BJ (cell line): ENCODE measurements around the gene ICAM5. TPM values are rescaled to one million over a fixed set of nuclear protein-coding genes. Genes with fewer than 3 reads are reported as not detected.

Experiments
- CTCF ChIA-PET: fragments of 350-600 bp; formaldehyde crosslinking; extraction: SDS; loops from one replicate; lab custom pipeline; 2021; ENCODE audit warnings: antibody characterized with exemption, inconsistent platforms; lab: Yijun Ruan, JAX
- POLR2A ChIA-PET: fragments of 300-600 bp; sonication (Branson Sonifier 250); formaldehyde crosslinking; extraction: SDS; loops from one replicate; lab custom pipeline; 2021; ENCODE audit warnings: antibody characterized with exemption; lab: Charles Lee
- DNase-seq: peaks from one replicate; pipeline ENCODE4 v3.0.0-alpha.2; 2011; ENCODE audit warnings: low read depth
- H3K27me3 ChIP-seq: 2 replicates; pipeline ENCODE4 v1.6.0; 2011; ENCODE audit warnings: low read length; ENCODE audit not compliant: control insufficient read depth, insufficient read depth
- H3K36me3 ChIP-seq: 2 replicates; pipeline ENCODE4 v1.5.1; 2011; ENCODE audit warnings: low read length; ENCODE audit not compliant: control insufficient read depth, insufficient read depth
- H3K4me3 ChIP-seq: 2 replicates; pipeline ENCODE4 v1.5.1; 2011; ENCODE audit warnings: low read depth, mild to moderate bottlenecking, control low read depth, low read length
- polyA plus RNA-seq: library from polyadenylated mRNA; depleted of rRNA; stranded (reverse); fragments of >200 nt; gene quantifications from 2 replicates; pipeline ENCODE4 v1.2.3, GENCODE V29; 2011
- TF ChIP-seq, protein P1 (sequence below): IDR thresholded peaks from 2 replicates; pipeline ENCODE4 v1.5.1; 2011; ENCODE audit warnings: low read depth, mild to moderate bottlenecking, control low read depth, inconsistent platforms, low read length, moderate library complexity; ENCODE audit not compliant: insufficient read depth

ICAM5 gene
- polyA plus RNA-seq, 1 experiment: 9.2 TPM

DNA sequence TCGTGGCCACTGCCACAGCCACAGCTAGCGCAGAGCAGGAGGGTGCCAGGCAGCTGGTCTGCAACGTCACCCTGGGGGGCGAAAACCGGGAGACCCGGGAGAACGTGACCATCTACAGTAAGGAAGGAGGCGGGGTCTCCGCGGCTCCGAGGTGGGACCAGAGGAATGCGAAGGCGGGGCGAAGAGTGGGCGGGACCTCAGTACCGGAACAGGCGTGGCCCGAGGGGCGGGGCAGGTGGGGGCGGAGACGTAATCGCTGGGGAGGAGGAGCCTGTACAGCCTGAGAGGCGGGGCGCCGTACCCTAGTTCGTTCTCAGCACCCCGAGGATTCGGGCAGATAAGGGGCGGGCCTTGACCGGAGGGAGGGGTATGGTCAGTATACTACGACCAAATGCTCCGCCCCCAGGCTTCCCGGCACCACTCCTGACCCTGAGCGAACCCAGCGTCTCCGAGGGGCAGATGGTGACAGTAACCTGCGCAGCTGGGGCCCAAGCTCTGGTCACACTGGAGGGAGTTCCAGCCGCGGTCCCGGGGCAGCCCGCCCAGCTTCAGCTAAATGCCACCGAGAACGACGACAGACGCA, 2.5 kb downstream of the ICAM5 start:
- Histone ChIP-seq H3K4me3 (peak overlapping the region; percentile 55), H3K27me3 (peaks cover 10% of the 10 kb centered on the region), H3K36me3 (peaks cover 1% of the 10 kb centered on the region)
- ChIA-PET POLR2A (interaction anchor here (0.6 kb wide), 1 partner anchor 13 kb away, joined by 3 read pairs; no protein-coding TSS in a partner anchor), CTCF (interaction anchor here (0.9 to 6.6 kb wide), 3 partner anchors 22 to 99 kb away, joined by 4 to 45 read pairs (median 5); partner anchors contain the start of gene ICAM1)
- DNase-seq: no peak
- TF ChIP-seq, protein P1, sequence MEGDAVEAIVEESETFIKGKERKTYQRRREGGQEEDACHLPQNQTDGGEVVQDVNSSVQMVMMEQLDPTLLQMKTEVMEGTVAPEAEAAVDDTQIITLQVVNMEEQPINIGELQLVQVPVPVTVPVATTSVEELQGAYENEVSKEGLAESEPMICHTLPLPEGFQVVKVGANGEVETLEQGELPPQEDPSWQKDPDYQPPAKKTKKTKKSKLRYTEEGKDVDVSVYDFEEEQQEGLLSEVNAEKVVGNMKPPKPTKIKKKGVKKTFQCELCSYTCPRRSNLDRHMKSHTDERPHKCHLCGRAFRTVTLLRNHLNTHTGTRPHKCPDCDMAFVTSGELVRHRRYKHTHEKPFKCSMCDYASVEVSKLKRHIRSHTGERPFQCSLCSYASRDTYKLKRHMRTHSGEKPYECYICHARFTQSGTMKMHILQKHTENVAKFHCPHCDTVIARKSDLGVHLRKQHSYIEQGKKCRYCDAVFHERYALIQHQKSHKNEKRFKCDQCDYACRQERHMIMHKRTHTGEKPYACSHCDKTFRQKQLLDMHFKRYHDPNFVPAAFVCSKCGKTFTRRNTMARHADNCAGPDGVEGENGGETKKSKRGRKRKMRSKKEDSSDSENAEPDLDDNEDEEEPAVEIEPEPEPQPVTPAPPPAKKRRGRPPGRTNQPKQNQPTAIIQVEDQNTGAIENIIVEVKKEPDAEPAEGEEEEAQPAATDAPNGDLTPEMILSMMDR: no peak

- ChIA-PET POLR2A (interaction anchor here (0.6 kb wide), 1 partner anchor 12 kb away, joined by 3 read pairs; no protein-coding TSS in a partner anchor), CTCF (no interaction called here)
- Histone ChIP-seq H3K27me3 (peaks cover 8% of the 10 kb centered on the region), H3K4me3 (peak overlapping the region; percentile 44), H3K36me3 (peaks cover 1% of the 10 kb centered on the region)
- no peak for DNase-seq
- TF ChIP-seq, protein P1: no peak
Observed at GRCh38 chr19:10292789-10293636, 3.3 kb downstream of the ICAM5 start.

DNA sequence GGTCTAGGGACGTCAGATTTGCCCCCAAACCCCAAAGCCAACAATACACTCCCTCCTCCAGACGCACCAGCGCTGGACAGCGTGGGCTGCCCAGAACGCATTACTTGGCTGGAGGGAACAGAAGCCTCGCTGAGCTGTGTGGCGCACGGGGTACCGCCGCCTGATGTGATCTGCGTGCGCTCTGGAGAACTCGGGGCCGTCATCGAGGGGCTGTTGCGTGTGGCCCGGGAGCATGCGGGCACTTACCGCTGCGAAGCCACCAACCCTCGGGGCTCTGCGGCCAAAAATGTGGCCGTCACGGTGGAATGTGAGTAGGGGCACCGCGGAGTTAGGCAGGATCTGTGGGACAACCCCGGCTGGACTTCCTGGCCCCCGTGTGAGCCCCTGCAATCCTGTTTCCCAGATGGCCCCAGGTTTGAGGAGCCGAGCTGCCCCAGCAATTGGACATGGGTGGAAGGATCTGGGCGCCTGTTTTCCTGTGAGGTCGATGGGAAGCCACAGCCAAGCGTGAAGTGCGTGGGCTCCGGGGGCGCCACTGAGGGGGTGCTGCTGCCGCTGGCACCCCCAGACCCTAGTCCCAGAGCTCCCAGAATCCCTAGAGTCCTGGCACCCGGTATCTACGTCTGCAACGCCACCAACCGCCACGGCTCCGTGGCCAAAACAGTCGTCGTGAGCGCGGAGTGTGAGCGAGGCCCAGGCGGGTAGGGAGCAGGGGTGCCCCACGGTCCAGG, 4.0 kb downstream of the ICAM5 start:
- ChIA-PET POLR2A (no interaction called here), CTCF (no interaction called here)
- no peak for DNase-seq
- no peak overlapping the region for H3K4me3 ChIP-seq
- peaks cover 8% of the 10 kb centered on the region for H3K27me3 ChIP-seq
- peaks cover 1% of the 10 kb centered on the region for H3K36me3 ChIP-seq
- TF ChIP-seq, protein P1: no peak

GRCh38 chr19:10294368-10294697, 4.6 kb downstream of the ICAM5 start:
- H3K27me3 ChIP-seq: peaks cover 8% of the 10 kb centered on the region
- peaks cover 1% of the 10 kb centered on the region for H3K36me3 ChIP-seq
- DNase-seq: no peak
- H3K4me3 ChIP-seq: no peak overlapping the region
- POLR2A ChIA-PET: no interaction called here
- CTCF ChIA-PET: no interaction called here
- TF ChIP-seq, protein P1: no peak
